ENCODE data around the gene PAWR. TPM values are rescaled to one million over a fixed set of nuclear protein-coding genes. Genes with fewer than 3 reads are reported as not detected.
A peak's percentile ranks its signal among the peaks of the same experiment; 100 is the strongest.
"Not testable (repeated sequence)": the region's sequence is repeated elsewhere in the genome, so short reads cannot be mapped to it uniquely, and the experiment has no call there.

The PAWR gene
- polyA plus RNA-seq, 1 donor from 2014 or later = 19.8 TPM

GRCh38 chr12:79564727-79565350, 125.9 kb downstream of the PAWR start:
- H3K9me3 Mint-ChIP-seq, H3K27ac Mint-ChIP-seq, H3K27me3 Mint-ChIP-seq, H3K4me3 Mint-ChIP-seq: not testable (repeated sequence)
- Mint-ChIP-seq H3K4me1 (peaks cover 8 to 22% (median 13%) of the 10 kb centered on the region in 3 donors), H3K36me3 (peaks cover 13% of the 10 kb centered on the region)

- Mint-ChIP-seq H3K36me3 (peaks cover 13% of the 10 kb centered on the region), H3K27ac (no peak overlapping the region), H3K4me1 (peaks cover 8 to 22% (median 13%) of the 10 kb centered on the region in 3 donors), H3K9me3 (peaks cover 0 to 5% (median 0%) of the 10 kb centered on the region in 3 donors), H3K4me3 (no peak overlapping the region), H3K27me3 (no peaks in the 10 kb centered on the region)
These were observed 127.6 kb downstream of the PAWR start for GRCh38 chr12:79563021-79563740.

DNA sequence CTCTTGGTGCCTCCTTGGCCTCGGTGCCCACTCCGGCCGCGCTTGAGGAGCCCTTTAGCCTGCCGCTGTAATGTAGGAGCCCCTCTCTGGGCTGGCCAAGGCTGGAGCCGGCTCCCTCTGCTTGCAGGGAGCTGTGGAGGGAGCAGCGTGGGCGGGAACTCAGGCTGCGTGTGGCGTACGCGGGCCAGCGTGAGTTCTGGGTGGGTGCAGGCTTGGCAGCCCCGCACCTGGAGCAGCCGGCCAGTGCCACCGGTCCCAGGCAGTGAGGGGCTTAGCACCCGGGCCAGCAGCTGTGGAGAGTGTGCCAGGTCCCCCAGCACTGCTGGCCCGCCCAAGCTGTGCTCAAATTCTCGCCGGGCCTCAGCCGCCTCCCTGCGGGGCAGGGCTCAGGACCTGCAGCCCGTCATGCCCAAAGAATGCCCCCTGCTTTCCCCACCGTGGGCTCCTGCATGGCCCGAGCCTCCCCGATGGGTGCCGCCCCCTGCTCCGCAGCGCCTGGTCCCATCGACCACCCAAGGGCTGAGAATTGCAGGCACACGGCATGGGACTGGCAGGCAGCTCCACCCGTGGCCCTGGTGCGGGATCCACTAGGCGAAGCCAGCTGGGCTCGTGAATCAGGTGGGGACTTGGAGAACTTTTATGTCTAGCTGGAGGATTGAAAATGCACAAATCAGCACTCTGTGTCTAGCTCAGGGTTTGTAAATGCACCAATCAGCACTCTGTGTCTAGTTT, 129.2 kb downstream of the PAWR start:
- Mint-ChIP-seq H3K27ac (no peak overlapping the region), H3K4me1 (peaks cover 5 to 15% (median 12%) of the 10 kb centered on the region in 3 donors), H3K36me3 (peaks cover 13% of the 10 kb centered on the region), H3K4me3 (no peak overlapping the region), H3K27me3 (no peaks in the 10 kb centered on the region), H3K9me3 (peaks cover 0 to 5% (median 0%) of the 10 kb centered on the region in 3 donors)

- Mint-ChIP-seq H3K27ac (no peak overlapping the region), H3K36me3 (peaks cover 11% of the 10 kb centered on the region), H3K27me3 (no peaks in the 10 kb centered on the region), H3K9me3 (peaks cover 0 to 5% (median 0%) of the 10 kb centered on the region in 3 donors), H3K4me1 (peaks cover 2 to 5% (median 4%) of the 10 kb centered on the region in 3 donors), H3K4me3 (no peak overlapping the region)
These were observed 130.4 kb downstream of the PAWR start for GRCh38 chr12:79560225-79560889.

- H3K36me3 Mint-ChIP-seq = peaks cover 11% of the 10 kb centered on the region
- peaks cover 0 to 5% (median 0%) of the 10 kb centered on the region in 3 donors for H3K9me3 Mint-ChIP-seq
- peaks cover 2 to 5% (median 4%) of the 10 kb centered on the region in 3 donors for H3K4me1 Mint-ChIP-seq
- H3K4me3 Mint-ChIP-seq = no peak overlapping the region
- H3K27ac Mint-ChIP-seq = no peak overlapping the region
- H3K27me3 Mint-ChIP-seq = no peaks in the 10 kb centered on the region
These were observed 131.2 kb downstream of the PAWR start for GRCh38 chr12:79559591-79559990.

DNA sequence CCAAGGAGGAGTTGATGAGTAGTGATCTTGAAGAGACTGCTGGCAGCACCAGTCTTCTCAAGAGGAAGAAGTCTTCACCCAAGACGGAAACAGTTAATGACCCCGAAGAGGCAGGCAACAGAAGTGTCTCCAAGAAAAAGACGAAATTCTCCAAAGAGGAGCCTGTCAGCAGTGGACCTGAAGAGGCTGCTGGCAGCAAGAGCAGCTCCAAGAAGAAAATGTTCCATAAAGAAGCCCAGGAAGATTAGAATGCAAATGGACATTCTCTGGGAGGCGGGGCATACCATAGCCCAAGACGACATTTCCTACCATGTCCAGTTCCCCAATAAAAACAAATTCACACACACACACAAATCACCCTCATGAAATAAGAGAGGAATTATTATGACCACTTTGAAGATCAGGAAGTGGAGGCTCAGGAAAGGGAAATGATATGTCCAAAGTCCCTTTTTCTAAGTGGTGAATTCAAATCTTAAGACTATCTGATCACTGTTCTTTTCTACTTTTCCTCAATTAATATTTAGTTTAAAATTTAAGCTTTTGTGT, 131.8 kb downstream of the PAWR start:
- Mint-ChIP-seq H3K4me1 (peaks cover 2 to 5% (median 4%) of the 10 kb centered on the region in 3 donors), H3K4me3 (no peak overlapping the region), H3K9me3 (peaks cover 0 to 5% (median 0%) of the 10 kb centered on the region in 3 donors), H3K27me3 (no peaks in the 10 kb centered on the region), H3K36me3 (peaks cover 11% of the 10 kb centered on the region), H3K27ac (peak overlapping the region in 1 of 3 donors; percentile 53)

- Mint-ChIP-seq H3K27ac (no peak overlapping the region), H3K36me3 (peaks cover 7% of the 10 kb centered on the region), H3K9me3 (peaks cover 0 to 5% (median 0%) of the 10 kb centered on the region in 3 donors), H3K27me3 (no peaks in the 10 kb centered on the region), H3K4me3 (no peak overlapping the region), H3K4me1 (peaks cover 0 to 5% (median 4%) of the 10 kb centered on the region in 3 donors)
These were observed 133.0 kb downstream of the PAWR start for GRCh38 chr12:79557690-79558315.

GRCh38 chr12:79555028-79555925, 135.5 kb downstream of the PAWR start:
- H3K4me3 Mint-ChIP-seq = no peak overlapping the region
- H3K9me3 Mint-ChIP-seq = no peaks in the 10 kb centered on the region
- peaks cover 0 to 5% (median 4%) of the 10 kb centered on the region in 3 donors for H3K4me1 Mint-ChIP-seq
- no peaks in the 10 kb centered on the region for H3K27me3 Mint-ChIP-seq
- peaks cover 2% of the 10 kb centered on the region for H3K36me3 Mint-ChIP-seq
- H3K27ac Mint-ChIP-seq = no peak overlapping the region

GRCh38 chr12:79553863-79554574, 136.7 kb downstream of the PAWR start:
- peaks cover 2% of the 10 kb centered on the region for H3K36me3 Mint-ChIP-seq
- peak overlapping the region in 1 of 3 donors; percentile 60 for H3K27ac Mint-ChIP-seq
- no peaks in the 10 kb centered on the region for H3K9me3 Mint-ChIP-seq
- no peak overlapping the region for H3K4me3 Mint-ChIP-seq
- H3K27me3 Mint-ChIP-seq = no peaks in the 10 kb centered on the region
- H3K4me1 Mint-ChIP-seq = peaks cover 0 to 5% (median 4%) of the 10 kb centered on the region in 3 donors

GRCh38 chr12:79552192-79552591, 138.6 kb downstream of the PAWR start:
- no peaks in the 10 kb centered on the region for H3K9me3 Mint-ChIP-seq
- H3K4me1 Mint-ChIP-seq = peaks cover 0 to 2% (median 2%) of the 10 kb centered on the region in 3 donors
- H3K36me3 Mint-ChIP-seq = peaks cover 2% of the 10 kb centered on the region
- H3K4me3 Mint-ChIP-seq = no peak overlapping the region
- H3K27ac Mint-ChIP-seq = no peak overlapping the region
- no peaks in the 10 kb centered on the region for H3K27me3 Mint-ChIP-seq

- no peak overlapping the region for H3K27ac Mint-ChIP-seq
- H3K27me3 Mint-ChIP-seq = no peaks in the 10 kb centered on the region
- H3K9me3 Mint-ChIP-seq = no peaks in the 10 kb centered on the region
- H3K4me3 Mint-ChIP-seq = no peak overlapping the region
- no peaks in the 10 kb centered on the region for H3K4me1 Mint-ChIP-seq
- H3K36me3 Mint-ChIP-seq = peaks cover 2% of the 10 kb centered on the region
These were observed 141.1 kb downstream of the PAWR start for GRCh38 chr12:79549531-79550271.

DNA sequence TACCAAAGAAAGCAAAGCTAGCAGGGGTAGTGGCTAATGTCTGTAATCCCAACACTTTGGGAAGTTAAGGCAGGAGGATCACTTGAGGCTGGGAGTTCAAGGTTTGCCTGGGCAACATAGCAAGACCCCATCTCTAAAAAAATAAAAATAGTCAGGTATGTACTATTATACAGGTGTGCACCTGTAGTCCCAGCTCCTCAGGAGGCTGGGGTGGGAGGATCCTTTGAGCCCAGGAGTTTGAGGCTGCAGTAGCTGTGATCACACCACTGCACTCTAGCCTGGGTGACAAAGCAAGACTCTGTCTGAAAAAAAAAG, 142.2 kb downstream of the PAWR start:
- Mint-ChIP-seq H3K27ac (no peak overlapping the region), H3K36me3 (peaks cover 2% of the 10 kb centered on the region), H3K9me3 (no peaks in the 10 kb centered on the region)

More for the DNA sequence above, 142.2 kb downstream of the PAWR start:
- Mint-ChIP-seq H3K4me1 (no peaks in the 10 kb centered on the region), H3K27me3 (no peaks in the 10 kb centered on the region), H3K4me3 (peak overlapping the region in 1 of 4 donors; percentile 69)

Measured in IgD-negative memory B cell (primary cell).